ENCODE results near the gene CCNYL1. TPM values are rescaled to one million over a fixed set of nuclear protein-coding genes. Genes with fewer than 3 reads are reported as not detected.
A peak's percentile ranks its signal among the peaks of the same experiment; 100 is the strongest.
"Not testable (repeated sequence)": the region's sequence is repeated elsewhere in the genome, so short reads cannot be mapped to it uniquely, and the experiment has no call there.

CCNYL1 gene
- total RNA-seq, 1 experiment from 2014 or later = 4.7 TPM

GRCh38 chr2:207697411-207697810 is 14.0 kb upstream of the CCNYL1 start:
- no peak for DNase-seq (ENCODE audit: low spot score)

- no peak for DNase-seq (ENCODE audit: low spot score)
Measured at GRCh38 chr2:207698301-207698700, 13.1 kb upstream of the CCNYL1 start.

- DNase-seq (ENCODE audit: low spot score) = no peak
Measured at GRCh38 chr2:207704078-207704477, 7.4 kb upstream of the CCNYL1 start.

GRCh38 chr2:207704671-207705070 is 6.8 kb upstream of the CCNYL1 start:
- DNase-seq (ENCODE audit: low spot score) = no peak

GRCh38 chr2:207706936-207707860 is 4.2 kb upstream of the CCNYL1 start:
- DNase-seq (ENCODE audit: low spot score) = no peak

GRCh38 chr2:207711750-207712530 is 500 bp downstream of the CCNYL1 start:
- DNase-seq (ENCODE audit: low spot score) = peak; percentile 54

GRCh38 chr2:207716056-207716455 is 4.6 kb downstream of the CCNYL1 start:
- no peak for DNase-seq (ENCODE audit: low spot score)

- DNase-seq (ENCODE audit: low spot score) = no peak
Measured at GRCh38 chr2:207718521-207718920, 7.1 kb downstream of the CCNYL1 start.

- DNase-seq (ENCODE audit: low spot score) = no peak
Measured at GRCh38 chr2:207719008-207719407, 7.6 kb downstream of the CCNYL1 start.

GRCh38 chr2:207719655-207720054 is 8.2 kb downstream of the CCNYL1 start:
- not testable (repeated sequence) for DNase-seq (ENCODE audit: low spot score)

GRCh38 chr2:207720517-207721187 is 9.2 kb downstream of the CCNYL1 start:
- DNase-seq (ENCODE audit: low spot score) = peak; percentile 18

GRCh38 chr2:207722773-207723424 is 11.5 kb downstream of the CCNYL1 start:
- DNase-seq (ENCODE audit: low spot score) = no peak

GRCh38 chr2:207723425-207723787 is 12.0 kb downstream of the CCNYL1 start:
- DNase-seq (ENCODE audit: low spot score) = peak; percentile 52

GRCh38 chr2:207724113-207724512 is 12.7 kb downstream of the CCNYL1 start:
- DNase-seq (ENCODE audit: low spot score) = no peak

GRCh38 chr2:207725873-207726578 is 14.6 kb downstream of the CCNYL1 start:
- DNase-seq (ENCODE audit: low spot score) = peak; percentile 67

- no peak for DNase-seq (ENCODE audit: low spot score)
Measured at GRCh38 chr2:207727261-207727660, 15.8 kb downstream of the CCNYL1 start.

GRCh38 chr2:207729465-207729998 is 18.1 kb downstream of the CCNYL1 start:
- no peak for DNase-seq (ENCODE audit: low spot score)

GRCh38 chr2:207731138-207731537 is 19.7 kb downstream of the CCNYL1 start:
- no peak for DNase-seq (ENCODE audit: low spot score)

- no peak for DNase-seq (ENCODE audit: low spot score)
Measured at GRCh38 chr2:207733597-207734240, 22.3 kb downstream of the CCNYL1 start.

GRCh38 chr2:207734264-207734635 is 22.8 kb downstream of the CCNYL1 start:
- DNase-seq (ENCODE audit: low spot score) = peak; percentile 41
